DMS114 treated with DMSO at 0.1 percent for 48 hours (cell line): ENCODE measurements around the gene USP7.
"Not testable (repeated sequence)": the region's sequence is repeated elsewhere in the genome, so short reads cannot be mapped to it uniquely, and the experiment has no call there.

ENCODE experiments used
- DNase-seq: peaks from one replicate; lab custom pipeline; 2025; ENCODE audit not compliant: unreplicated experiment; lab: John Stamatoyannopoulos, UW

Gene USP7

GRCh38 chr16:8882041-8882617 is 81.6 kb downstream of the USP7 start, which contains the start of gene LITAFD:
LITAFD (plus strand) TSS chr16:8882351; CDS start chr16:8884356, 2,005 bp downstream.
- no peak for DNase-seq

- no peak for DNase-seq
These were observed 82.7 kb downstream of the USP7 start for GRCh38 chr16:8880839-8881510.

GRCh38 chr16:8878523-8878911 is 85.2 kb downstream of the USP7 start:
- DNase-seq = no peak

GRCh38 chr16:8877894-8878522 is 85.7 kb downstream of the USP7 start:
- no peak for DNase-seq

GRCh38 chr16:8875317-8875716 is 88.4 kb downstream of the USP7 start:
- DNase-seq = not testable (repeated sequence)

GRCh38 chr16:8874388-8874787 is 89.3 kb downstream of the USP7 start:
- no peak for DNase-seq

- DNase-seq = not testable (repeated sequence)
These were observed 89.9 kb downstream of the USP7 start for GRCh38 chr16:8873866-8874195.

- no peak for DNase-seq
These were observed 90.5 kb downstream of the USP7 start for GRCh38 chr16:8872967-8873865.

- DNase-seq = no peak
These were observed 91.6 kb downstream of the USP7 start for GRCh38 chr16:8872071-8872470.

- DNase-seq = not testable (repeated sequence)
These were observed 93.8 kb downstream of the USP7 start for GRCh38 chr16:8869988-8870241.

- DNase-seq = no peak
These were observed 94.3 kb downstream of the USP7 start for GRCh38 chr16:8869212-8869987.

GRCh38 chr16:8868416-8869211 is 95.1 kb downstream of the USP7 start, which contains the start of gene CARHSP1:
CARHSP1 (minus strand) TSS chr16:8869006; CDS start chr16:8859328, 9,678 bp downstream.
- DNase-seq = peak; percentile 82

GRCh38 chr16:8867932-8868415 is 95.7 kb downstream of the USP7 start:
- no peak for DNase-seq

GRCh38 chr16:8867216-8867931 is 96.3 kb downstream of the USP7 start:
- no peak for DNase-seq

GRCh38 chr16:8866884-8867215 is 96.9 kb downstream of the USP7 start:
- no peak for DNase-seq

- no peak for DNase-seq
These were observed 97.4 kb downstream of the USP7 start for GRCh38 chr16:8866118-8866883.

- DNase-seq = no peak
These were observed 98.4 kb downstream of the USP7 start for GRCh38 chr16:8865145-8865882.
